ENCODE data around the gene TUFT1.
A peak's percentile ranks its signal among the peaks of the same experiment; 100 is the strongest.

Gene TUFT1

GRCh38 chr1:151611832-151612500 is 71.9 kb downstream of the TUFT1 start, which contains the start of gene SNX27 (continued):
- TF ChIP-seq ZNF449 (tag by site-specific recombination; IDR thresholded peaks at IDR 0.05) (no peak), ZNF664 (tag by site-specific recombination; IDR thresholded peaks at IDR 0.05) (no peak), ZNF623 (tag by site-specific recombination; IDR thresholded peaks at IDR 0.05) (no peak), ZNF148 (tag by site-specific recombination; IDR thresholded peaks at IDR 0.05; ENCODE audit: borderline replicate concordance) (no peak), ZNF600 (tag by site-specific recombination; IDR thresholded peaks at IDR 0.05) (0 out of 2 replicates have a peak, but pooled peaks have one; percentile 1), ZNF23 (tag by site-specific recombination; IDR thresholded peaks at IDR 0.05; ENCODE audit: borderline replicate concordance) (no peak), ZNF544 (tag by site-specific recombination; IDR thresholded peaks at IDR 0.05) (no peak), GLIS1 (tag by site-specific recombination; IDR thresholded peaks at IDR 0.05) (peak; percentile 43; the same call in 1 of the 2 replicates), ZNF350 (tag by site-specific recombination; IDR thresholded peaks at IDR 0.05) (no peak), KLF9 (tag by site-specific recombination; IDR thresholded peaks at IDR 0.05; ENCODE audit: low read depth) (peak; percentile 40; the same call in 1 of the 2 replicates), PBX3 (CRISPR knock-in tag; IDR thresholded peaks at IDR 0.05) (peak; percentile 42; the same call in 1 of the 2 replicates), ZSCAN5A (tag by site-specific recombination; IDR thresholded peaks at IDR 0.05) (peak; percentile 54; the same call in 1 of the 2 replicates), ZNF2 (tag by site-specific recombination; IDR thresholded peaks at IDR 0.05) (no peak), ZNF202 (tag by site-specific recombination; IDR thresholded peaks at IDR 0.05; ENCODE audit: borderline replicate concordance) (no peak), ZFP41 (tag by site-specific recombination; IDR thresholded peaks at IDR 0.05; ENCODE audit: borderline replicate concordance) (no peak), ZNF280D (tag by site-specific recombination; IDR thresholded peaks at IDR 0.05) (no peak), HIC1 (tag by site-specific recombination; IDR thresholded peaks at IDR 0.05) (no peak), ZNF654 (tag by site-specific recombination; IDR thresholded peaks at IDR 0.05; ENCODE audit: low read depth) (no peak), ZNF555 (tag by site-specific recombination; conservative IDR thresholded peaks at IDR 0.05) (no peak), ZNF174 (tag by site-specific recombination; IDR thresholded peaks at IDR 0.05) (no peak), ZNF791 (tag by site-specific recombination; IDR thresholded peaks at IDR 0.05) (no peak), ZNF274 (IDR thresholded peaks at IDR 0.05; ENCODE audit: low read length) (no peak), ZNF274 (tag by site-specific recombination; IDR thresholded peaks at IDR 0.05; ENCODE audit: borderline replicate concordance) (no peak), ZNF530 (tag by site-specific recombination; IDR thresholded peaks at IDR 0.05; ENCODE audit: low read depth) (no peak), ZNF558 (tag by site-specific recombination; IDR thresholded peaks at IDR 0.05) (no peak), ZIC2 (tag by site-specific recombination; IDR thresholded peaks at IDR 0.05) (0 out of 2 replicates have a peak, but pooled peaks have one; percentile 44), ZNF311 (tag by site-specific recombination; IDR thresholded peaks at IDR 0.05; ENCODE audit: borderline replicate concordance) (no peak), ZFHX2 (tag by site-specific recombination; conservative IDR thresholded peaks at IDR 0.05) (peak; percentile 85)
